ENCODE measurements around the gene ATP2B3. TPM values are rescaled to one million over a fixed set of nuclear protein-coding genes. Genes with fewer than 3 reads are reported as not detected.

ATP2B3 gene
- total and polyA plus RNA-seq, 10 of the 15 experiments (the other 5 are each of a cell fraction or from before 2014, with no cell fraction given) = 0.01 TPM; not detected in 9

- in situ Hi-C loops (cut with MboI) (loop anchor here (10.0 kb wide), 1 partner anchor 62 kb away; no protein-coding TSS in a partner anchor), intact Hi-C loops (cut with micrococcal nuclease; ENCODE audit: unreplicated experiment) (no loop called here)
- WGBS (ENCODE audit: insufficient coverage, insufficient replicate concordance, low lambda C conversion rate, missing lambda C conversion rate) = 42% methylated on average over 7 of the region's 7 CpGs
- Histone ChIP-seq H3K9me3 (replicated peaks; ENCODE audit: control insufficient read depth, insufficient read depth, low read length) (no peaks in the 10 kb centered on the region), H3K79me2 (ENCODE audit: control insufficient read depth, insufficient read depth, low read length) (no peaks in the 10 kb centered on the region), H3K27me3 (replicated peaks in 1 of 2; ENCODE audit: control insufficient read depth in 2 of 2, insufficient read depth in 2 of 2, low read length in 1 of 2) (no peaks in the 10 kb centered on the region), H3K27ac (ENCODE audit: control insufficient read depth, insufficient read depth) (no peak overlapping the region), H3K9ac (ENCODE audit: control insufficient read depth, insufficient read depth, low read length) (no peak overlapping the region), H3K36me3 (ENCODE audit: control insufficient read depth in 2 of 2, insufficient read depth in 2 of 2, low read length in 1 of 2) (no peaks in the 10 kb centered on the region), H3K4me3 (no peak overlapping the region), H2AFZ (ENCODE audit: control insufficient read depth, low read depth, low read length) (no peak overlapping the region), H3K4me1 (ENCODE audit: control insufficient read depth, insufficient read depth, low read length) (no peaks in the 10 kb centered on the region), H3K4me2 (ENCODE audit: control insufficient read depth, insufficient read depth) (no peak overlapping the region), H4K20me1 (ENCODE audit: control insufficient read depth, insufficient read depth) (no peaks in the 10 kb centered on the region; the same call in 1 of the 2 replicates)
- TF ChIP-seq RAD51 (IDR thresholded peaks at IDR 0.05) (no peak), SUZ12 (IDR thresholded peaks at IDR 0.05; ENCODE audit: unreplicated experiment) (no peak), MXI1 (IDR thresholded peaks at IDR 0.05; ENCODE audit: low read depth, low read length) (no peak), HDAC6 (IDR thresholded peaks at IDR 0.05; ENCODE audit: unreplicated experiment) (no peak), PAX8 (IDR thresholded peaks at IDR 0.05) (no peak), NR2C2 (IDR thresholded peaks at IDR 0.05; ENCODE audit: borderline replicate concordance, control insufficient read depth, insufficient read length, low read depth) (no peak), POU2F2 (IDR thresholded peaks at IDR 0.05; ENCODE audit: borderline replicate concordance, low read depth, low read length) (no peak), BCL11A (IDR thresholded peaks at IDR 0.05; ENCODE audit: low read depth, low read length) (no peak), CHD1 (IDR thresholded peaks at IDR 0.05; ENCODE audit: low read depth, low read length) (no peak), CEBPZ (IDR thresholded peaks at IDR 0.05; ENCODE audit: low read depth, low read length) (no peak), IRF5 (IDR thresholded peaks at IDR 0.05; ENCODE audit: borderline replicate concordance) (no peak), ZNF24 (IDR thresholded peaks at IDR 0.05) (no peak), PAX5 (IDR thresholded peaks at IDR 0.05; ENCODE audit: borderline replicate concordance, low read depth, low read length) (no peak), GABPA (IDR thresholded peaks at IDR 0.05; ENCODE audit: low read depth) (no peak)
- TF ChIP-seq, protein P1, sequence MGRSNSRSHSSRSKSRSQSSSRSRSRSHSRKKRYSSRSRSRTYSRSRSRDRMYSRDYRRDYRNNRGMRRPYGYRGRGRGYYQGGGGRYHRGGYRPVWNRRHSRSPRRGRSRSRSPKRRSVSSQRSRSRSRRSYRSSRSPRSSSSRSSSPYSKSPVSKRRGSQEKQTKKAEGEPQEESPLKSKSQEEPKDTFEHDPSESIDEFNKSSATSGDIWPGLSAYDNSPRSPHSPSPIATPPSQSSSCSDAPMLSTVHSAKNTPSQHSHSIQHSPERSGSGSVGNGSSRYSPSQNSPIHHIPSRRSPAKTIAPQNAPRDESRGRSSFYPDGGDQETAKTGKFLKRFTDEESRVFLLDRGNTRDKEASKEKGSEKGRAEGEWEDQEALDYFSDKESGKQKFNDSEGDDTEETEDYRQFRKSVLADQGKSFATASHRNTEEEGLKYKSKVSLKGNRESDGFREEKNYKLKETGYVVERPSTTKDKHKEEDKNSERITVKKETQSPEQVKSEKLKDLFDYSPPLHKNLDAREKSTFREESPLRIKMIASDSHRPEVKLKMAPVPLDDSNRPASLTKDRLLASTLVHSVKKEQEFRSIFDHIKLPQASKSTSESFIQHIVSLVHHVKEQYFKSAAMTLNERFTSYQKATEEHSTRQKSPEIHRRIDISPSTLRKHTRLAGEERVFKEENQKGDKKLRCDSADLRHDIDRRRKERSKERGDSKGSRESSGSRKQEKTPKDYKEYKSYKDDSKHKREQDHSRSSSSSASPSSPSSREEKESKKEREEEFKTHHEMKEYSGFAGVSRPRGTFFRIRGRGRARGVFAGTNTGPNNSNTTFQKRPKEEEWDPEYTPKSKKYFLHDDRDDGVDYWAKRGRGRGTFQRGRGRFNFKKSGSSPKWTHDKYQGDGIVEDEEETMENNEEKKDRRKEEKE (IDR thresholded peaks at IDR 0.05) = no peak
- ChIA-PET POLR2A (interaction anchor here (0.5 kb wide), 1 partner anchor 979 kb away, joined by 4 read pairs; no protein-coding TSS in a partner anchor), CTCF (interaction anchor here (1.0 kb wide), 1 partner anchor 16 kb away, joined by 3 read pairs; no protein-coding TSS in a partner anchor), RAD21 (ENCODE audit: unreplicated experiment) (no interaction called here), SMC1A (ENCODE audit: uncharacterized antibody, unreplicated experiment) (no interaction called here)
- BruUV-seq (replicated peaks) = no TSS peak
- DNase-seq (ENCODE audit: low read depth, low spot score) = no peak
- no peak for ATAC-seq
- FAIRE-seq = no peak
Observed at GRCh38 chrX:153523269-153523668, 5.8 kb downstream of the ATP2B3 start.

All from GM12878 (cell line).